ENCODE data around the gene SAMMSON. TPM values are rescaled to one million over a fixed set of nuclear protein-coding genes. Genes with fewer than 3 reads are reported as not detected.

Gene SAMMSON
- total and polyA plus RNA-seq, 2 donors (not counting 1 experiment from before 2014, with no cell fraction given) = not detected

DNA sequence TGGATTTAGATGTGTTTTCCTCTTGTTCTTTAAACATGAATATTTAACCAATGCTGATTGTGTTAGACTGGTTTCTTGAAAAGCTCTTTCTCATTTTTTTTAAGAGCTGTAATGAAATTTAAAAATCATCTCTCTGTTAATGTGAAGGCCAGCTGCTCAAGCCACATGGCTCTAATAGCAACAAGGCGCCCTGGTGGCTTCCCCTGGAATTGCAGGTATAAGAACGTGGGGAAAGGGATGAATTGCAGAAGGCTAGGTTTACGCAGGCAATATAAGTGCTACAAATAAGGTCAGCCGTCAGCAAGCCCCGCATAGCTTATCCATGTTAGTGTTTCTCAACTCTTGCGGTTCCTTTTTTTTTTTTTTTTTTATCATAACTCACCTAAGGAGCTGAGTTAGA lies 108.5 kb downstream of the SAMMSON start:
- H3K27me3 Mint-ChIP-seq = peaks cover 18% of the 10 kb centered on the region

DNA sequence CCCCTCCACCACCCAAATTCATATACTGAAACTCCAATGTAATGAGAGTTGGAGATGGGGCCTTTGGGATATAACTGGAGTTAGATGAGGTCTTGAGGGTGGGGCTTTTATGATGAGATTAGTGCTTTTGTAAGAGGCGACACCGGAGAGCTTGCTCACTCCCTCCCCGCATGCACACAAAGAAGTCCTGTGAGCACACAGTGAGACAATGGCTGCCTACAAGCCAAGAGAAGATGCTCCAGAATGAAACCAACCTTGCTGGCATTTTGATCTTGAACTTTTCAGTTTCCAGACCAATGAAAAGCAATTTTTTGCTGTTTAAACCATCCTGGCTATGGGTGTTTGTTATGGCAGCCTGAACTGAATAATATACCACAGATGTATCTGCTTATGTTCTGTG lies 109.0 kb downstream of the SAMMSON start:
- no peak overlapping the region for H2AFZ ChIP-seq (ENCODE audit: insufficient read depth, low read depth, low read length, poor library complexity, severe bottlenecking)
- no peaks in the 10 kb centered on the region for H3K9me3 ChIP-seq (ENCODE audit: control extremely low read depth in 1 of 3, control insufficient read depth in 2 of 3, insufficient read depth in 1 of 3, low read length in 2 of 3)
- no peaks in the 10 kb centered on the region for H3K4me1 ChIP-seq (ENCODE audit: control insufficient read depth in 2 of 2, insufficient read depth in 2 of 2, low read length in 2 of 2)
- H3K27me3 ChIP-seq (replicated peaks in 1 of 4; ENCODE audit: control extremely low read depth in 1 of 4, control insufficient read depth in 3 of 4, insufficient read depth in 4 of 4, low read length in 3 of 4) = no peaks in the 10 kb centered on the region
- Mint-ChIP-seq H3K9me3 (ENCODE audit: insufficient read depth) (no peaks in the 10 kb centered on the region), H3K27ac (no peak overlapping the region), H3K4me3 (no peak overlapping the region), H3K4me1 (no peaks in the 10 kb centered on the region), H3K27me3 (peaks cover 18% of the 10 kb centered on the region)
- CTCF ChIA-PET = interaction anchor here (2.9 kb wide), 1 partner anchor 12 kb away, joined by 19 read pairs; no protein-coding TSS in a partner anchor
- DNase-seq (no peak), ATAC-seq (ENCODE audit: low read depth) (no peak)
- H3K9ac ChIP-seq (ENCODE audit: low read length) = no peak overlapping the region
- POLR2A ChIA-PET = no interaction called here
- no peak for TF ChIP-seq EZH2 (IDR thresholded peaks at IDR 0.05; ENCODE audit: borderline replicate concordance, insufficient read depth, low read depth, low read length, poor library complexity, severe bottlenecking)
- TF ChIP-seq, protein P1, sequence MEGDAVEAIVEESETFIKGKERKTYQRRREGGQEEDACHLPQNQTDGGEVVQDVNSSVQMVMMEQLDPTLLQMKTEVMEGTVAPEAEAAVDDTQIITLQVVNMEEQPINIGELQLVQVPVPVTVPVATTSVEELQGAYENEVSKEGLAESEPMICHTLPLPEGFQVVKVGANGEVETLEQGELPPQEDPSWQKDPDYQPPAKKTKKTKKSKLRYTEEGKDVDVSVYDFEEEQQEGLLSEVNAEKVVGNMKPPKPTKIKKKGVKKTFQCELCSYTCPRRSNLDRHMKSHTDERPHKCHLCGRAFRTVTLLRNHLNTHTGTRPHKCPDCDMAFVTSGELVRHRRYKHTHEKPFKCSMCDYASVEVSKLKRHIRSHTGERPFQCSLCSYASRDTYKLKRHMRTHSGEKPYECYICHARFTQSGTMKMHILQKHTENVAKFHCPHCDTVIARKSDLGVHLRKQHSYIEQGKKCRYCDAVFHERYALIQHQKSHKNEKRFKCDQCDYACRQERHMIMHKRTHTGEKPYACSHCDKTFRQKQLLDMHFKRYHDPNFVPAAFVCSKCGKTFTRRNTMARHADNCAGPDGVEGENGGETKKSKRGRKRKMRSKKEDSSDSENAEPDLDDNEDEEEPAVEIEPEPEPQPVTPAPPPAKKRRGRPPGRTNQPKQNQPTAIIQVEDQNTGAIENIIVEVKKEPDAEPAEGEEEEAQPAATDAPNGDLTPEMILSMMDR (IDR thresholded peaks at IDR 0.05) = no peak
- H3K4me2 ChIP-seq (replicated peaks; ENCODE audit: low read depth, low read length, poor library complexity, severe bottlenecking) = no peak overlapping the region
- intact Hi-C loops (cut with micrococcal nuclease) = no loop called here
- no peak overlapping the region for H3K27ac ChIP-seq (ENCODE audit: low read length in 2 of 2)
- 100% methylated on average over 3 of the region's 3 CpGs for WGBS (ENCODE audit: insufficient coverage)
- H3K36me3 ChIP-seq (replicated peaks in 1 of 2; ENCODE audit: control extremely low read depth in 1 of 2, control insufficient read depth in 1 of 2, extremely low read depth in 1 of 2, insufficient read depth in 2 of 2, low read length in 1 of 2) = no peaks in the 10 kb centered on the region
- H3K79me2 ChIP-seq (ENCODE audit: control insufficient read depth, insufficient read depth, low read length) = no peaks in the 10 kb centered on the region
- H3K4me3 ChIP-seq (ENCODE audit: control extremely low read depth in 1 of 5, extremely low read depth in 1 of 5, insufficient read depth in 1 of 5, low read depth in 2 of 5, low read length in 4 of 5) = no peak overlapping the region
- H4K20me1 ChIP-seq (ENCODE audit: control insufficient read depth, insufficient read depth, low read length, poor library complexity, severe bottlenecking) = no peaks in the 10 kb centered on the region

More for the DNA sequence above, 108.5 kb downstream of the SAMMSON start:
- Mint-ChIP-seq H3K4me1 (no peaks in the 10 kb centered on the region), H3K9me3 (ENCODE audit: insufficient read depth) (no peaks in the 10 kb centered on the region), H3K27ac (no peak overlapping the region), H3K4me3 (no peak overlapping the region)
- no peaks in the 10 kb centered on the region for H3K4me1 ChIP-seq (ENCODE audit: control insufficient read depth in 2 of 2, insufficient read depth in 2 of 2, low read length in 2 of 2)
- H2AFZ ChIP-seq (ENCODE audit: insufficient read depth, low read depth, low read length, poor library complexity, severe bottlenecking) = no peak overlapping the region
- H3K27me3 ChIP-seq (replicated peaks in 1 of 4; ENCODE audit: control extremely low read depth in 1 of 4, control insufficient read depth in 3 of 4, insufficient read depth in 4 of 4, low read length in 3 of 4) = no peaks in the 10 kb centered on the region
- no peak for TF ChIP-seq EZH2 (IDR thresholded peaks at IDR 0.05; ENCODE audit: borderline replicate concordance, insufficient read depth, low read depth, low read length, poor library complexity, severe bottlenecking)
- TF ChIP-seq, protein P1 (IDR thresholded peaks at IDR 0.05) = peak; percentile 41
- 81% methylated on average over 2 of the region's 6 CpGs for WGBS (ENCODE audit: insufficient coverage)
- no peak overlapping the region for H3K4me3 ChIP-seq (ENCODE audit: control extremely low read depth in 1 of 5, extremely low read depth in 1 of 5, insufficient read depth in 1 of 5, low read depth in 2 of 5, low read length in 4 of 5)
- DNase-seq (no peak), ATAC-seq (ENCODE audit: low read depth) (no peak)
- intact Hi-C loops (cut with micrococcal nuclease) = no loop called here
- H3K27ac ChIP-seq (ENCODE audit: low read length in 2 of 2) = no peak overlapping the region
- ChIA-PET POLR2A (no interaction called here), CTCF (interaction anchor here (2.9 kb wide), 1 partner anchor 12 kb away, joined by 19 read pairs; no protein-coding TSS in a partner anchor)
- H3K9me3 ChIP-seq (ENCODE audit: control extremely low read depth in 1 of 3, control insufficient read depth in 2 of 3, insufficient read depth in 1 of 3, low read length in 2 of 3) = no peaks in the 10 kb centered on the region
- H3K36me3 ChIP-seq (replicated peaks in 1 of 2; ENCODE audit: control extremely low read depth in 1 of 2, control insufficient read depth in 1 of 2, extremely low read depth in 1 of 2, insufficient read depth in 2 of 2, low read length in 1 of 2) = no peaks in the 10 kb centered on the region
- no peak overlapping the region for H3K4me2 ChIP-seq (replicated peaks; ENCODE audit: low read depth, low read length, poor library complexity, severe bottlenecking)
- no peaks in the 10 kb centered on the region for H4K20me1 ChIP-seq (ENCODE audit: control insufficient read depth, insufficient read depth, low read length, poor library complexity, severe bottlenecking)
- H3K9ac ChIP-seq (ENCODE audit: low read length) = no peak overlapping the region
- H3K79me2 ChIP-seq (ENCODE audit: control insufficient read depth, insufficient read depth, low read length) = no peaks in the 10 kb centered on the region
